Endodermal cell (in vitro differentiated cells): ENCODE data around the gene BNC2. TPM values are rescaled to one million over a fixed set of nuclear protein-coding genes. Genes with fewer than 3 reads are reported as not detected.

Experiments used
- DNase-seq: peaks from one replicate; pipeline ENCODE4 v3.0.0-alpha.2; 2017
- H3K27ac ChIP-seq: 2 replicates; pipeline ENCODE4 v1.5.1; 2013; ENCODE audit warnings: mild to moderate bottlenecking, low read depth, low read length, moderate library complexity
- H3K27me3 ChIP-seq: 2 replicates; pipeline ENCODE4 v1.6.1; 2013; ENCODE audit warnings: mild to moderate bottlenecking, low read length, moderate library complexity; ENCODE audit not compliant: insufficient read depth, control insufficient read depth, poor library complexity, severe bottlenecking
- H3K36me3 ChIP-seq: 2 replicates; pipeline ENCODE4 v1.7.0; 2013; ENCODE audit warnings: mild to moderate bottlenecking, low read length, moderate library complexity; ENCODE audit not compliant: control insufficient read depth, insufficient read depth
- H3K4me1 ChIP-seq: one replicate; pipeline ENCODE4 v1.7.0; 2013; ENCODE audit warnings: low read length; ENCODE audit not compliant: control insufficient read depth, insufficient read depth
- H3K4me3 ChIP-seq: 2 replicates; pipeline ENCODE4 v1.5.1; 2013; ENCODE audit warnings: mild to moderate bottlenecking, low read length, moderate library complexity
- H3K9ac ChIP-seq: 2 replicates; pipeline ENCODE4 v1.6.1; 2013; ENCODE audit warnings: mild to moderate bottlenecking, low read length, moderate library complexity; ENCODE audit not compliant: poor library complexity, severe bottlenecking; ENCODE audit errors: extremely low read depth
- H3K9me3 ChIP-seq: 2 replicates; pipeline ENCODE4 v1.6.1; 2013; ENCODE audit warnings: mild to moderate bottlenecking, low read length, moderate library complexity; ENCODE audit not compliant: control insufficient read depth
- H3K27ac Mint-ChIP-seq: 2 replicates; pipeline ENCODE4 v1.8.0; 2020; ENCODE audit warnings: mixed read lengths
- H3K27me3 Mint-ChIP-seq: 2 replicates; pipeline ENCODE4 v1.8.0; 2021; ENCODE audit warnings: mild to moderate bottlenecking, mixed read lengths; ENCODE audit not compliant: insufficient read depth
- H3K36me3 Mint-ChIP-seq: 2 replicates; pipeline ENCODE4 v1.8.0; 2020; ENCODE audit warnings: low read depth, mixed read lengths
- H3K4me1 Mint-ChIP-seq: 2 replicates; pipeline ENCODE4 v1.8.0; 2020; ENCODE audit warnings: mixed read lengths
- H3K4me3 Mint-ChIP-seq: 2 replicates; pipeline ENCODE4 v1.8.0; 2020; ENCODE audit warnings: mild to moderate bottlenecking, moderate library complexity, mixed read lengths
- H3K9me3 Mint-ChIP-seq: 2 replicates; pipeline ENCODE4 v1.8.0; 2020; ENCODE audit warnings: mild to moderate bottlenecking, mixed read lengths
- whole genome bisulfite sequencing, 2 experiments: methylation state at CpG; one replicate each; pipeline versions ENCODE4 v1.1.5 to v1.1.7; 2013; ENCODE audit warnings: missing lambda C conversion rate in 2 of 2, mixed read lengths in 1 of 2; ENCODE audit not compliant: insufficient coverage in 1 of 2, insufficient read length in 1 of 2; 5-methylcytosine and 5-hydroxymethylcytosine counted together
- total RNA-seq, 2 donors: library from RNA; stranded (reverse); fragmentation: NEBNext Ultra II Directional in 1 of 2; extraction: Animal tissue kit (Norgen Biotek cat#: 25700) in 1 of 2; gene quantifications; 2 replicates in 1 of 2; 3 replicates in 1 of 2; pipeline ENCODE4 v1.2.1, GENCODE V29; 2021
- TF ChIP-seq, protein P1 (sequence below): fragments of 200-600 bp; sonication (generic); conservative IDR thresholded peaks from 2 replicates; pipeline ENCODE4 v1.5.0; 2021; ENCODE audit warnings: antibody characterized with exemption, mild to moderate bottlenecking

Gene BNC2
- total RNA-seq, 2 donors from 2014 or later = 3.0 to 10.5 TPM

GRCh38 chr9:16510482-16510881 lies 360.0 kb downstream of the BNC2 start:
- no peaks in the 10 kb centered on the region for H3K27me3 Mint-ChIP-seq
- WGBS, 2 experiments = 92% methylated on average over 2 of the region's 2 CpGs; no CpG with 5 or more reads in 1 of the 2 experiments
- TF ChIP-seq, protein P1, sequence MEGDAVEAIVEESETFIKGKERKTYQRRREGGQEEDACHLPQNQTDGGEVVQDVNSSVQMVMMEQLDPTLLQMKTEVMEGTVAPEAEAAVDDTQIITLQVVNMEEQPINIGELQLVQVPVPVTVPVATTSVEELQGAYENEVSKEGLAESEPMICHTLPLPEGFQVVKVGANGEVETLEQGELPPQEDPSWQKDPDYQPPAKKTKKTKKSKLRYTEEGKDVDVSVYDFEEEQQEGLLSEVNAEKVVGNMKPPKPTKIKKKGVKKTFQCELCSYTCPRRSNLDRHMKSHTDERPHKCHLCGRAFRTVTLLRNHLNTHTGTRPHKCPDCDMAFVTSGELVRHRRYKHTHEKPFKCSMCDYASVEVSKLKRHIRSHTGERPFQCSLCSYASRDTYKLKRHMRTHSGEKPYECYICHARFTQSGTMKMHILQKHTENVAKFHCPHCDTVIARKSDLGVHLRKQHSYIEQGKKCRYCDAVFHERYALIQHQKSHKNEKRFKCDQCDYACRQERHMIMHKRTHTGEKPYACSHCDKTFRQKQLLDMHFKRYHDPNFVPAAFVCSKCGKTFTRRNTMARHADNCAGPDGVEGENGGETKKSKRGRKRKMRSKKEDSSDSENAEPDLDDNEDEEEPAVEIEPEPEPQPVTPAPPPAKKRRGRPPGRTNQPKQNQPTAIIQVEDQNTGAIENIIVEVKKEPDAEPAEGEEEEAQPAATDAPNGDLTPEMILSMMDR = no peak
- H3K36me3 Mint-ChIP-seq = no peaks in the 10 kb centered on the region
- H3K9me3 ChIP-seq = no peaks in the 10 kb centered on the region
- DNase-seq = no peak
- H3K4me3 Mint-ChIP-seq = no peak overlapping the region
- peak overlapping the region; percentile 52 for H3K27ac ChIP-seq
- no peak overlapping the region for H3K27ac Mint-ChIP-seq
- no peaks in the 10 kb centered on the region for H3K9me3 Mint-ChIP-seq
- peaks cover 14% of the 10 kb centered on the region for H3K4me1 ChIP-seq
- no peaks in the 10 kb centered on the region for H3K27me3 ChIP-seq
- H3K9ac ChIP-seq = no peak overlapping the region
- H3K4me3 ChIP-seq = no peak overlapping the region
- H3K36me3 ChIP-seq = no peaks in the 10 kb centered on the region
- H3K4me1 Mint-ChIP-seq = peaks cover 32% of the 10 kb centered on the region

DNA sequence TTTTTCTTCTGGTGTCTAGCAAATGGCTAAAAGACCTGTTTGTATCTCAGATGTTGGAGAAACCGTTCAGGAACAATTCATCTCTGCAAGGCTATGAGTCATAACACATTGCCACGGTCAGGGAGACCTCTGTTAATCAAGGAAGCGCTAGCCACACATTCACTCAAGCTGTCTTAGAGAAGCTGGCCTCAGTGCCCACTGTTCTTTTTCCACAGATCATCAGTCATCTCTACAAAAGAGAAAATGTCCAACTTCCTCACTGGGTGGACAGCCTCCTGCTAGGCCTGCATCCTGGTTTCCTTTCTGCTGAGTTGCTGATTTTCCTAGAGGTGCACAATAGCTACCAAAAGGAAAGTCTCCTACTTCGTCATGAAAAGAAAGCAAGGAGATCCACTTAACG lies 360.5 kb downstream of the BNC2 start:
- H3K27ac Mint-ChIP-seq = no peak overlapping the region
- H3K4me1 Mint-ChIP-seq = peaks cover 32% of the 10 kb centered on the region
- no peak overlapping the region for H3K4me3 Mint-ChIP-seq
- no peak overlapping the region for H3K9ac ChIP-seq
- H3K27me3 Mint-ChIP-seq = no peaks in the 10 kb centered on the region
- H3K36me3 ChIP-seq = no peaks in the 10 kb centered on the region
- no peaks in the 10 kb centered on the region for H3K9me3 ChIP-seq
- peaks cover 14% of the 10 kb centered on the region for H3K4me1 ChIP-seq
- no peaks in the 10 kb centered on the region for H3K36me3 Mint-ChIP-seq
- H3K9me3 Mint-ChIP-seq = no peaks in the 10 kb centered on the region
- H3K27me3 ChIP-seq = no peaks in the 10 kb centered on the region
- H3K4me3 ChIP-seq = no peak overlapping the region
- TF ChIP-seq, protein P1 = no peak
- whole genome bisulfite sequencing, 2 experiments = 71 to 82% methylated on average over 2 to 5 of the region's 5 CpGs
- DNase-seq = no peak
- H3K27ac ChIP-seq = peak overlapping the region; percentile 52

GRCh38 chr9:16505199-16505598 lies 365.3 kb downstream of the BNC2 start:
- no peak overlapping the region for H3K27ac ChIP-seq
- peak overlapping the region; percentile 4 for H3K9ac ChIP-seq
- peak overlapping the region; percentile 26 for H3K27ac Mint-ChIP-seq

More at GRCh38 chr9:16505199-16505598, 365.3 kb downstream of the BNC2 start:
- peaks cover 15% of the 10 kb centered on the region for H3K4me1 Mint-ChIP-seq
- H3K4me3 Mint-ChIP-seq = no peak overlapping the region
- Histone ChIP-seq H3K36me3 (no peaks in the 10 kb centered on the region), H3K4me3 (no peak overlapping the region), H3K9me3 (no peaks in the 10 kb centered on the region), H3K4me1 (peaks cover 8% of the 10 kb centered on the region), H3K27me3 (no peaks in the 10 kb centered on the region)
- 64 to 76% methylated on average over 2 of the region's 2 CpGs for WGBS, 2 experiments
- H3K9me3 Mint-ChIP-seq = no peaks in the 10 kb centered on the region
- no peaks in the 10 kb centered on the region for H3K27me3 Mint-ChIP-seq
- TF ChIP-seq, protein P1 = no peak
- H3K36me3 Mint-ChIP-seq = no peaks in the 10 kb centered on the region
- DNase-seq = no peak
